Upper lobe of right lung (tissue), 1 donor: ENCODE measurements around the gene PRSS53. TPM values are rescaled to one million over a fixed set of nuclear protein-coding genes. Genes with fewer than 3 reads are reported as not detected.
A peak's percentile ranks its signal among the peaks of the same experiment; 100 is the strongest.

ENCODE experiments used
- ATAC-seq: fragments of 200-7000 bp; cut with Tn5 transposase; one replicate; pipeline ENCODE4 v1.9.1; 2020; ENCODE audit warnings: mild to moderate bottlenecking, moderate library complexity
- DNase-seq: peaks from one replicate; pipeline ENCODE4 v3.0.0-alpha.2; 2020
- H3K27ac ChIP-seq: fragments of 200-600 bp; one replicate; pipeline ENCODE4 v1.8.0; 2022
- H3K27me3 ChIP-seq: fragments of 200-600 bp; one replicate; pipeline ENCODE4 v1.8.0; 2022; ENCODE audit warnings: mild to moderate bottlenecking
- H3K36me3 ChIP-seq: fragments of 200-600 bp; one replicate; pipeline ENCODE4 v1.8.0; 2022
- H3K4me1 ChIP-seq: fragments of 200-600 bp; one replicate; pipeline ENCODE4 v1.8.0; 2022
- H3K4me3 ChIP-seq: fragments of 200-600 bp; one replicate; pipeline ENCODE4 v1.8.0; 2022; ENCODE audit warnings: mild to moderate bottlenecking
- H3K9me3 ChIP-seq: fragments of 200-600 bp; one replicate; pipeline ENCODE4 v1.8.0; 2022
- intact Hi-C: fragments of 100-400 bp; cut with DNase I; formaldehyde crosslinking; loops from one replicate; pipeline ENCODE4 v1.11.0; 2022
- total RNA-seq: library from RNA; stranded (reverse); fragmentation: NEBNext Ultra II Directional; extraction: Animal tissue kit (Norgen Biotek cat#: 25700); gene quantifications from one replicate; pipeline ENCODE4 v1.2.1, GENCODE V29; 2021
- TF ChIP-seq, protein P1 (sequence below): fragments of 200-600 bp; IDR thresholded peaks from one replicate; pipeline ENCODE4 v1.8.0; 2022; ENCODE audit warnings: antibody characterized with exemption
- donor health status: DM: no; HTN: yes; CAD: no; lungs with severe emphysema.

Gene PRSS53
- total RNA-seq, 1 donor from 2014 or later: 1.8 TPM

DNA sequence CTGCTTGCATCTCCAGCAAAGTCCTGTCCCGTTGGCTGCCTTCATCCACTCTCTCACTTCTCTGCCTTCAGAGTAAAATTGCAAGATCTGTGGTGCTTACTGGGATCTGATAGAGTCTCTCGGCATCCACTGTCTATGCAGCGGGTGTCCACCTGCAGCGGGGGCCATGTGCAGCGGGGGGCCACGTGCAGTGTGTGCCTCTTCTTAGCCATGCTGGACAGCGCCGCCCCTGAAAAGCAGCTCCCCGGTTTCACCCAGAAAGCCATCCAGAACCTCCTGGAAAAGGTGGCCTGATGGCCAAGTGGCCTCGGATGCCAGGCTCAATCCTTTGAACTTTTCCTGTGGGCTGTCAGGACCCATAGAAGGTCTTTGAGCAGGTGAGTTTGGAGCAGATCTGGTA lies 45.9 kb downstream of the PRSS53 start:
- ATAC-seq (no peak), DNase-seq (no peak)
- H3K4me3 ChIP-seq: no peak overlapping the region
- TF ChIP-seq, protein P1, sequence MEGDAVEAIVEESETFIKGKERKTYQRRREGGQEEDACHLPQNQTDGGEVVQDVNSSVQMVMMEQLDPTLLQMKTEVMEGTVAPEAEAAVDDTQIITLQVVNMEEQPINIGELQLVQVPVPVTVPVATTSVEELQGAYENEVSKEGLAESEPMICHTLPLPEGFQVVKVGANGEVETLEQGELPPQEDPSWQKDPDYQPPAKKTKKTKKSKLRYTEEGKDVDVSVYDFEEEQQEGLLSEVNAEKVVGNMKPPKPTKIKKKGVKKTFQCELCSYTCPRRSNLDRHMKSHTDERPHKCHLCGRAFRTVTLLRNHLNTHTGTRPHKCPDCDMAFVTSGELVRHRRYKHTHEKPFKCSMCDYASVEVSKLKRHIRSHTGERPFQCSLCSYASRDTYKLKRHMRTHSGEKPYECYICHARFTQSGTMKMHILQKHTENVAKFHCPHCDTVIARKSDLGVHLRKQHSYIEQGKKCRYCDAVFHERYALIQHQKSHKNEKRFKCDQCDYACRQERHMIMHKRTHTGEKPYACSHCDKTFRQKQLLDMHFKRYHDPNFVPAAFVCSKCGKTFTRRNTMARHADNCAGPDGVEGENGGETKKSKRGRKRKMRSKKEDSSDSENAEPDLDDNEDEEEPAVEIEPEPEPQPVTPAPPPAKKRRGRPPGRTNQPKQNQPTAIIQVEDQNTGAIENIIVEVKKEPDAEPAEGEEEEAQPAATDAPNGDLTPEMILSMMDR: no peak
- intact Hi-C loops: no loop called here
- no peak overlapping the region for H3K27ac ChIP-seq
- H3K9me3 ChIP-seq: no peaks in the 10 kb centered on the region
- H3K36me3 ChIP-seq: peaks cover 46% of the 10 kb centered on the region
- no peaks in the 10 kb centered on the region for H3K27me3 ChIP-seq
- H3K4me1 ChIP-seq: no peaks in the 10 kb centered on the region

DNA sequence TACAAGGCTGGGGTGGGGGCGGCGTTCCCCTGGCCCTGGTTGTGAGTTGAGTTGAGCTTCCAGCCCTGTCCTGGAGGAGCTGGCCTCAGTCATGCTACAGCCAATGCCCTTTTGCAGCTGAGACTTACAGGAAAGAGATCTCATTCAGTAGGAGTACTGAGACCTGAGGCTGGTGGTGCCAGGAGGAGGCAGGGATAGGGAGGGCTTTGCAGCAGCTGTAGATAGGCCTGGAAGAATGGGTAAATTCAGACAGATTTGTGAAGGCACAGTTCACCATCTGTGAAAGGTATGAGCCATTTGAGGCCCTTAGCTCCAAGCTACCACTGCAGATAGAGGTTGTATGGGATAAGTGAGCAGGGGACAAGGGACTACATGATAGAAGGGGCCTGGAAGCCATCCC lies 49.8 kb downstream of the PRSS53 start:
- Histone ChIP-seq H3K9me3 (no peaks in the 10 kb centered on the region), H3K4me3 (no peak overlapping the region), H3K27ac (no peak overlapping the region), H3K36me3 (peaks cover 73% of the 10 kb centered on the region), H3K4me1 (peaks cover 7% of the 10 kb centered on the region), H3K27me3 (no peaks in the 10 kb centered on the region)
- DNase-seq (no peak), ATAC-seq (no peak)
- intact Hi-C loops: no loop called here
- TF ChIP-seq, protein P1: no peak

DNA sequence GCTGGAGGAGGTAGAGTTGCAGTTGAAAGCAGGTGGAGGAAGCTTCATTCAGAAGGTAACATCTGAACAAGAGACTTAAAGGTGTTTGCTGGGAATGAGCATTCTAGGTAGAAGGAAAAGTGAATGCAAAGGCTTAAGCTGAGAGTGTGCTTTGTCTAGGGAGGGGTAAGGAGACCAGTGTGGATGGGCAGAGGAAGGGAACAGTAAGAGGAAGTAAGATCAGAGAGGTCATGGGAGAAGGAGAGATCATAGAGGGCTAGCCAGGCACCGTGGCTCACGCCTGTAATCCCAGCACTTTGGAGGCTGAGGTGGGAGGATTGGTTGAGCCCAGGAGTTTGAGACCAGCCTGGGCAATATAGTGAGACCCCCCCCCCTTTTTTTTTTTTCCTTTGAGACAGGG lies 52.1 kb downstream of the PRSS53 start:
- DNase-seq (no peak), ATAC-seq (no peak)
- Histone ChIP-seq H3K9me3 (no peaks in the 10 kb centered on the region), H3K27ac (no peak overlapping the region), H3K27me3 (no peaks in the 10 kb centered on the region), H3K4me3 (no peak overlapping the region), H3K4me1 (peaks cover 7% of the 10 kb centered on the region), H3K36me3 (peaks cover 59% of the 10 kb centered on the region)
- TF ChIP-seq, protein P1: no peak
- intact Hi-C loops: no loop called here

DNA sequence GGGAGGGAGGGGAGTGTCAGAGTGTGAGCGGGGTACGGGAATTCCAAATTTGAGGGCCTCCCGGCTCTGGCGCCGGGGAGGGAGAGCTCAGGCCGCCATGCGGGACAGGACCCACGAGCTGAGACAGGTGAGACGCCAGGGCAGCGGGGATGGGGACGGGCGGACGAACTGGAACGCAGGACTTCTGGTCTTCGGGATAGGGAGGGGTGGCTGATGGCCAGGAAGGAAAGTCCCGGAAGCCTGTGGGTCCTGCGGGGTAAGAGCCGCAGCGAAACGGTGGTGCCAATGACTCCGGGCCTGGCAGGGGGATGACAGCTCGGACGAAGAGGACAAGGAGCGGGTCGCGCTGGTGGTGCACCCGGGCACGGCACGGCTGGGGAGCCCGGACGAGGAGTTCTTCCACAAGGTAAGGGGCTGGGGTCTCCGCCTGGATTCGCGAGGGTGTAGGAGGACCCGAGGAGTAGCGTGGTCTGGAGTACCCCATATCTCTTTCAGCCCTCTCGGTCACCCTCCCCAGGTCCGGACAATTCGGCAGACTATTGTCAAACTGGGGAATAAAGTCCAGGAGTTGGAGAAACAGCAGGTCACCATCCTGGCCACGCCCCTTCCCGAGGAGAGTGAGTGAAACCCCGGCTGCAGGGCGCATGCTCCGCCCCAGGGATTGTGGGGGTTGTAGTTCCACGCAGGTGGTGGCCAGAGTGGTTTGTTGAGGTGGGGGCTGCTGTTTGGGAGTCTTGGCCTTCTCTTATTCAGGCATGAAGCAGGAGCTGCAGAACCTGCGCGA lies 54.8 kb downstream of the PRSS53 start:
- TF ChIP-seq, protein P1: no peak
- peak overlapping the region; percentile 94 for H3K4me3 ChIP-seq
- peak overlapping the region; percentile 88 for H3K27ac ChIP-seq
- H3K9me3 ChIP-seq: no peaks in the 10 kb centered on the region
- intact Hi-C loops: no loop called here
- ATAC-seq (peak; percentile 81), DNase-seq (peak; percentile 95)
- peaks cover 7% of the 10 kb centered on the region for H3K4me1 ChIP-seq
- peaks cover 37% of the 10 kb centered on the region for H3K36me3 ChIP-seq
- H3K27me3 ChIP-seq: no peaks in the 10 kb centered on the region

Other genes with a start within 250 kb of the PRSS53 start
- gene BCL7C, start 194.9 kb downstream of the PRSS53 start, total RNA-seq: 25.3 TPM
- gene CTF1, start 192.3 kb downstream of the PRSS53 start, total RNA-seq: 9.3 TPM
- 13.4 TPM for gene FBXL19, start 165.4 kb downstream of the PRSS53 start, total RNA-seq
- 19.5 TPM for gene ORAI3, start 139.9 kb downstream of the PRSS53 start, total RNA-seq
- gene SETD1A, start 131.2 kb downstream of the PRSS53 start, total RNA-seq: 18.6 TPM
- 30.4 TPM for gene HSD3B7, start 103.7 kb downstream of the PRSS53 start, total RNA-seq
- gene STX1B, start 78.3 kb downstream of the PRSS53 start, total RNA-seq: 0.58 TPM
- gene STX4, start 55.4 kb downstream of the PRSS53 start, total RNA-seq: 91.7 TPM
- gene ZNF668, start 14.7 kb downstream of the PRSS53 start, total RNA-seq: 8.3 TPM
- gene ZNF646, start 14.5 kb downstream of the PRSS53 start, total RNA-seq: 20.6 TPM
- 72.7 TPM for gene VKORC1, start 5.9 kb upstream of the PRSS53 start, total RNA-seq
- 33.3 TPM for gene BCKDK, start 19.4 kb upstream of the PRSS53 start, total RNA-seq
- 80.4 TPM for gene KAT8, start 28.7 kb upstream of the PRSS53 start, total RNA-seq
- gene PRSS8, start 46.8 kb upstream of the PRSS53 start, total RNA-seq: 103 TPM
- gene PRSS36, start 61.1 kb upstream of the PRSS53 start, total RNA-seq: 3.5 TPM
- gene FUS, start 91.2 kb upstream of the PRSS53 start, total RNA-seq: 175 TPM
- 49.5 TPM for gene PYCARD, start 113.8 kb upstream of the PRSS53 start, total RNA-seq
- gene TRIM72, start 125.2 kb upstream of the PRSS53 start, total RNA-seq: 0.17 TPM
- not detected for gene PYDC1, start 128.2 kb upstream of the PRSS53 start, total RNA-seq
- 44.8 TPM for gene ITGAM, start 171.0 kb upstream of the PRSS53 start, total RNA-seq